AML-193 (cell line): ENCODE results near the gene FUT3.
"Not testable (repeated sequence)": the region's sequence is repeated elsewhere in the genome, so short reads cannot be mapped to it uniquely, and the experiment has no call there.

Experiments used
- DNase-seq, 2 experiments: peaks; one replicate each; lab custom pipeline; 2025; lab: John Stamatoyannopoulos, UW

Gene FUT3

DNA sequence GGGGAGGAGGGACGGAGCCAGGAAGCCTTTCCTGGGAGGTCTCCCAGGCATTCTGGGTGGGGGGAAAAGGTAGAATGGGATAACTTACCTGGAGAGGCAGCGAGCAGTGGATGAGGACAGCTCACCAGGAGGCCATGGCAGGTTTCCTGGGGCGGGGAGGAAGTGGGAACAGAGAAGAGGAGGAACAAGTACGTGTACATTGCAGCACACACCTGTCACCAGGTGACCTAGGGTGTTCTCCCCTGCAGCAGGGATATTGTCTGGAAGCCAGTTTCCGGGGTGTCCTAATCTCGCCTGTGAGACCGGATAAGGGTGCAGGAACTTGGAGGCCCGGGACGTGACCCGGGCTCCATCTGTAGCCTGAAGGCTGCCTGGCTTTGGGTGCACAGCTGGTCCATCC lies at the start of gene FUT3:
TSS of gene FUT3 (minus strand) at position 148 of the 400 bp plus-strand sequence.
- DNase-seq, result no peak

DNA sequence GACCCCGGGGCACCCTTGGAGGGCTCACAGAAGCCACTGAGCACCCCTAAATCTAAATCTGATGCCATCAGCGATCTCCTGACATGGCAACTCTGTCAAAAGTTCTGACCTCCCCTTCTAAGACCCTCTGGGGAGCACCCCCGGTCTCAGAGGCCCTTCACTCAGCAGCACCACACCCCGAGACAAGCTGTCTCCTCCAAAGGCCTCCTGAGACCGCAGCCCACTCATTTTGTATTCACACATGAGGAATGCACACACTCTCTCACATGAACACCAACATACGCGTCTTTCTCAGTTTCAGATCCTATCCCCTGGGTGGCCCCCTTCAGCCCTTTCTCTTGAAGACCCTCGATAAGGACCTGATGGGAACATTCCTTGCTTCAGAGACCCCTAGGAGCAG lies 49.7 kb upstream of the FUT3 start:
- DNase-seq, result no peak

DNA sequence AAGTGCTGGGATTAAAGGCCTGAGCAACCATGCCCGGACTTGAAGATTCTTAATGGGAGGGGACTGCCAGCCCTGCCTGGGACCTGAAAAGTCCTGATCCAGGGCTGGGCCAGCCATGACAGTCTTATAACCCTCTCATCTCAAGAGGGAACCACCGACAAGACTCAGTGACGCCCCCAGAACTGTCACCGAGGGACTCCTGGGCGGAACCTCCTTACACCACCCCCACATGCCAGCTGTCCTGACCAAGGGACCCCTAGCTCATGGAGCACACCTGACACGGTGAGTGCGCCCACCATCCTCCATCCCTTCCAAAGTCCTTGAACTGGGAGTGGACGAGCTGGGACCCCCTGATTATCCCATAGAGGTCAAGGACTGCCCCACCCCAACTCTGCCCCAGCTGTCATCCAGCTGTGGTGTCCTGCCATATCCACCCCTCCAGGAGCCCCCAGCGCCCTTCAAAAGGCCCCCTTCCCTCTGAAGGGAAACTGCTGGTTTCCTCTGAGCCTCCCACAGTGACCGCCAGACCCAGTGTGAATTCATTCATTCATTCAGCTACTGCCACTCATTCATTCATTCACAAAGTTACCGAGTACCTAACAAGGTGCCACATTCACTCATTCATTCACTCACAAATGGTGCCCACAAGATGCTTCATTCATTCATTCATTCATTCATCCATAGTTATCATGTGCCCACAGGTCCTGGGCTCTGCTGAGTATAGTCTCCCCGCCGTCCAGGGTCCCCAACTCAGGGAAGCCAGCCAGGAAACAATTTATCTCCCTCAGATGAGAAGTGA lies 48.7 kb upstream of the FUT3 start:
- no peak for DNase-seq

DNA sequence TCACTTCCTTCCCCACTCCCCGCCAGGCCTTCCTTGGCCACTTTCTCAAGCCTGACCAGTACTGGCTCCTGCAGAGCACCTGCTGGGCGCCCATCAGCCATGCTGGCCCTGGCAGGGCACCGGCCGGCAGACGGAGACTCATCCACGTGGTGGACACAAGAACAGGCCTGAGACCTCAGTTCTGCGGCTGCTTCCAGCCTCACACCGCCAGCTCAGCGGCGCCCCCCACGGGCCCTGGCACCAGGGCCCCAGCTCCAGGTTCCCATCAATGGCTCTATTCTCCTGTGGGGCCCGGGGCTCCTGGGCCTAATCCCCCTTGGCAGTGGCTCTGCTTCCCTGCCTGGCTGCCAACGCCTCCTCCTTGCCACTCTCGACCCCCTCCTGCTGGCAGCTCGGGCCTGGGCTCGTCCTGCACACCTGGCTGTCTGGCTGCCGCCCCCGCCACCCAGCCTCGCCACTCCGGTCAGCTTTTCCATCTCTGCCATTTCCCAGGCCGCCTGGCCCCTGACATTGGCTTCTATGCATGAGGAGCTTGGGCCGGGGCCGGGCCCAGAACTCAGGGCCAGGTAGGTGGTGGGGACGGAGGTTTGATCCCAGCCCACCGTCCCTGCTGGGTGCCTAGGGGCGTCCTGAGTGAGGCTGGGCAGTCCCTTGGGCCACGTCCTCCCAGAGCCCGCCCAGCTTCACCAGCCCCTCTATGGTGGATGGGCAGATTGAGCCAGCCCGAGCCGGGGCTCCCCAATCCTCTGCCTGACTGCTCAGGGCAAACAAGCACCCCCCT lies 46.1 kb upstream of the FUT3 start:
- no peak for DNase-seq

DNA sequence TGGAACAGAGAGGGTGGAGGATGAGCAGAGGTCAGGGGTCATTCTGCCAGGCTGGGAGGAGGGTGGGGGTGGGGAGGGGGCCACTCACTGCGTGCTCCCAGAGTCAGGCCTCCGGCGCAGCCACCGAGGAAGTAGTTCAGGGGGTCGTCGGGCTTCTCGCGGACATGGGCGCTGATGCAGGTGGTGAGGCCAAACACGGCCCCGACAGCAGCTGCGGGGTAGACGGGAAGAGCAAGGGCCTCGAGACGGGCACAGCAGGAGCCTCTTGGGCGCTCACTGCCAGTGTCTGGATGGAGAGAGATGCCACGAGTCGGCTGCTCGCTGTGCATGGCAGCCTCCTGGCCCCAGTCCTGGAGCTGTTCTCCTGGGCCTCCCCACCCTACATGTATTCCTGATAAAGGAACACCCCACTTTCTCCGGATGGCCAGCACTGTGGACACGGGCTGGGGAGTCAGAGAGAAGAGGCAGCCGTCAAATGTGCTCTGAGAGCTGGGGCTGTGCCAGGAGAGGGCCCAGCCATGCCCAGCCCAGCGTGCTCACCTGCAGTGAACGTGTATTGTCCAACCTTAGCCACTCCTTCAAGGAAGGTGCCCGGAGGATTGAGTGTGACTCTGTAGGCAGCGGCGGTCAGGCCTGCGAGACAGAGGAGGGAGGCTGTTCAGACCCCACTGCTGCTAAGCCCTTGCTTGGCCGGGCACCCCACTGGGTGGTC lies 45.3 kb upstream of the FUT3 start:
- DNase-seq, result no peak

DNA sequence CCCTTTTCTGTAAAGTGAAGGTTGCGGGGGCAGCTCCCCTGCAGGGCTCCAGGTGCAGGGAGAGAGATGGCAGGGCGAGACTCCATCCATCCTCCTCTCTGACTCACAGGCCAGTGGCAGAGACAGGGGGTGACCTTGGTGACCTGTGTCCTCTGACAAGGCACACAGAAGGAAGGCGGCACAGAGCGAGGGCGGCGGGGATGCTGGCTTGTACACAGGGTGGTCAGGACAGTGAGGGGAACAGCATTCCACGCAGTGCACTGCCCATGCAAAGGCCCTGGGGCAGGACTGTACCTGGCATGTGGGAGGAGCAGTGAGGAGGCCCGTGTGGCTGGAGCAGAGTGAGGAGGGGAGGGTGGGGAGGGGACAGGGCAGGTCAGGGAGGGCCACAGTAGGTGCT lies 44.6 kb upstream of the FUT3 start:
- DNase-seq, result no peak

DNA sequence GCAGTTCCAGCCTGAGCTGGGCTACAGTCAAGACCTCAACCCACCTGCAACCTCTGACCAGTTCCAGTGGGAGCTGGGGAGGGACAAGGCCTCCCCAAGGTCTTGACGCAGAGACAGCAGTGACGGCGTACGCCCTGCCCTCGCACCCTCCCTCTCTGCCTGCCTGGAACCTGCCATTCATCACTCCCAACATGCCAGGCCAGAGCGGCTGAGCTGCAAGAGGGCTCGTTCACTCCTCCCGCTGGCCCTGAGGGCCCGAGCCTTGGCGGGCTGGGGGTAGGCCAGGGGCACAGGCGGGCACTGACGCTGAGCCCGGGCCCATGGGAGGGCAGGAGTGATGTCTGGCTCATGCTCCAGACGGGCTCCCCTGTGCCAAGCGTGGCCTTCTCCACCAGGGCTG lies 44.2 kb upstream of the FUT3 start:
- no peak for DNase-seq

DNA sequence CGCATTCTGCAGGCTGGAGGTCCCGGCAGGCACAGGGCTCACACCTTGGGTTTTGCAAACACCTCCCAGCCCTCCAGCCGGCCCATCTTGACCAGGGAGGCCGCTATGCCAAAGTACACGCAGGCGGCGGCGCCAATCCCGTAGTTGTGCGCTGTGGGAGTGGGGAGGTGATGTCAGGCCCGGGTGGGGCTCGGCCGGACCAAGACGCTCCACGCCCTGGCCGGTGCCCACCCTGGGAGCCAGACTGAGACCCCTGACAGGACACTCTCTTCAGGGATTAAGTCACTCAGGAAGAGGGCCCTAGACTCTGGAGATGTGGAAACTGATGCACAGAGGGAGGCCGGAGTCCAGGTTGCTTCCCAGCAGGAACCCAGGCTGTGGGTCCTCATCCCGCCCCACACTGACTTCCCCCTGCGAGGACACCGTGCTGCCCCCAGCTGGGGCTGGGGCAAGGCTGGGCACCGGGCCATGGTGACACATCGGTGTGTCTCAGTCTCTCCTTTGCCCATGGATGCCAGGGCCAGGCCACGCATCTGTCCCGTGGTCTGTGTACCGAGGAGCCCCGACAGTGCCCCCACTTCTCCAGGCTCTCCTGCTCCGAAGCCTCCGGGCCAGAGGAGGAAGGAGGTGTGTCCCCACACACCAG lies 43.6 kb upstream of the FUT3 start:
- DNase-seq, result no peak

DNA sequence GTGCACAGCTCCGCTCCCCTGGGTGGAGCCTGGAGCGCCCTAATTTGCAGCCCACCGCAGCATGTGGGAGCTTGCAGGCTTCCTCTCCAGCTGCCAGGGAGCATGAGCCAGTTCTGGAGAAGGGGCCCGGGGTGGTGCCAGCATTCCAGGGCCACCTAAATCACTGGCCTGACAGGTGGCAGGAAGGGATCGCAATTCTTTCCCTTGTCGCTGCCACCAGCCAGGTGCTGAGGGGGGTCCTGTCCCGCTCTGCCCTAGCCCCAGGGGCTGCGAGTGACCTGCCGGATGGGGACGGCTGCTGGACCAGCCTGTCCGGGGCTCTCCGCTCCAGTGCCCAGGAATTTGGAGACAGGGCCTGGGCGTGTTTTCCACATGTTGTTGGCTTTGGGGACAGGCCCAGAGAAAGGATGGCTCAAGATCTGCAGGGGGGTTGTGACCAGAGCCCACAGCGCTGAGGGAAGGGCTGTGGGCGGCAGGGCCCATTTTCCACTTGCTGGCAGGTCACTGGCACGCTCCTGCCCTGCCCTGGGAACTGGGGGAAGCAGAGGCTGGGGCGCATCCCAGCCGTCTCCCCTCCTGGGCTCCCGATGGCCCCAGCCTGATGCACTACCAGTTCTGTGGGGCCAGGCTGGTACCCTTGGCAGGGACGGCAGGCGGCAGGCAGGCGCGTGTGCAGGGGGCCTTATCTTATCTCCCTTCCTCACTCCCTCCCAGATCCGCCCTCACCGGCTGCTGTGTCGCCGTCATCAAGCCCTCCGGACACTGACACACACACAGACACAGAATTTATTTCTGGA lies 42.9 kb upstream of the FUT3 start:
- DNase-seq, result no peak

DNA sequence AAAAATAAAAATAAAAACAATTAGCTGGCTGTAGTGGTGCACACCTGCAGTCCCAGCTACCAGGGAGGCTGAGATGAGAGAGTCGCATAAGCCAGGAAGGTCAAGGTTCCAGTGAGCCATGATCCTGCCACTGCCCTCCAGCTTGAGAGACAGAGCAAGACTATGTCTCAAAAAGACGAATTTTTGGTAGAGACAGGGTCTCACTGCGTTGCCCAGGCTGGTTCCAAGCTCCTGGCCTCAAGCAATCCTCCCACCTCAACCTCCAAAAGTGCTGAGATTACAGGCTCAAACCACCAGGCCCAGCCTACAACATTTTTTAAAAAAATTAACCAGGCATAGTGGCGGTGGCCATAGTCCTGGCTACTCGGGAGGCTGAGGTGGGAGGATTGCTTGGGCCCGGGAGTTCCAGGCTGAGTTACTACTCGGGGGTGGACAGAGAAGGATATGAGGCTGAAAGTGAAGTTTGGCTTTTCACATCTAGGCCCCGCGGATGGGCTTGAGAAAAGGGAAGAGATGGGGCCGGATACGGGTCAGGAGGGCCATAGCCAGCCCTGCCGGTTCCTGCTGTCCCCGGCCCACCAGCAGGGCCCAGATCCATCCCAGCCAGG lies 42.2 kb upstream of the FUT3 start:
- no peak for DNase-seq

DNA sequence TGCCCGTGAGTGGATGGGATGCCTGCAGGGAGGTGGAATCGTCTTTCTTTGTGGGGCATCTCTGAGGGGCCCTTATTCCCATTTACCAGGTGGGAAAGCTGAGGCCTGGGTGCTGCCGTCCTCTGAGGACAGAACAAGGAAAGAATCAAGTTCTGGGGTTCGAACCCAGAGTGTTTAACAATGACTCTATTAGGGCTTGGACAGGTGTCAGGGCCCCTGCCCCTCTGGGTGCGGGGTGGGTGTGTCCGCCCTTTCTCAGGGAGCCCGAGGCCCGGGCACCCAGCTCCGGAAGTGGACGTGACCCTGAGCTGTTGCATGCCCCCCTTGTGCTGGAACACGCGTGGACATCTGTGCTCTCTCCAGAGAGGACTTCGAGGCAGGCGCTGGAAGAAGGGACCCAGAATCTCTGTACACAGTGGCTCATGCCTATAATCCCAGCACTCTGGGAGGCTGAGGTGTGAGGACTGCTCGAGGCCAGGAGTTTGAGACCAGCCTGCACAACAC lies 41.6 kb upstream of the FUT3 start:
- DNase-seq, result no peak

DNA sequence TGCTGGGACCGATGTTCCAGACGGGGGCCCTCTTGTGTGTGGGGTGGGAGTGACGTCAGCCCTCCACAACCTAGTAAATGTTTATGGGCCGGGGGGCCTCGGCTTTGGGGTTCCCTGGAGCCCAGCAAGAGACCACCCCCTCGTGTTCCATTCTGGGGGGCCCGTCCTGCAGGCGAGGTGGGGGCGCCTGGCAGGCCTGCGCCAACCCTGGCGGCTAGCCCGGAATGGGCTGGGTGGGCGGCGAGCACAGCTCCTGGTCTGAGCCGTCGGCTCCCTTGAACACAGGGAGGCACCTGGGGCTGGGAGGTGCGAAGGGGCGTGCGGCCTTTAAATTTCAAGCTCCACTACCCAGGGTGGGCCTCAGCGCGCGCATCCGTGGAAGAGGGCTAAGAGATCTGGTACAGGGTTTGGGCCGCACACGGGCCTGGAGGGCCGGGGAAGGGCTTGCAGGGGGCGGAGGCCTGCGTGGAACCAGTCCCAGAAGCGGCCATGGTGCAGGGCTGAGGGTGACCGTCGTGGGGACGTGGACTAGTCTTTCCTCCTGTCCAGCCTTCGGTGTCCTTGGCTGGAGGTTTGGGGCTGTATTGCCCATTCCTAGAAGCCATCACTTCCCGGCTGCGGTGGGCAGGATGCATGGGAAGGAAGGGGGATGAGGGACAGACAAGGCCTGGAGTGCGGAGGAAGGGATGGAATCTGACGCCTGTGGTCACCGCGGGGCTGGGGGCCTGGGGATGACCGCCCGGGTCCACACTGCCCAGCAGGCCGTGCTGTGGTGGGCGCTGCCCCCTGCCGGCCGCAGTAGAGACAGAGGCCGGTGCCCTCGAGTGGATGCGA lies 40.9 kb upstream of the FUT3 start:
- peak in 1 of 2 experiments; percentile 11 for DNase-seq

DNA sequence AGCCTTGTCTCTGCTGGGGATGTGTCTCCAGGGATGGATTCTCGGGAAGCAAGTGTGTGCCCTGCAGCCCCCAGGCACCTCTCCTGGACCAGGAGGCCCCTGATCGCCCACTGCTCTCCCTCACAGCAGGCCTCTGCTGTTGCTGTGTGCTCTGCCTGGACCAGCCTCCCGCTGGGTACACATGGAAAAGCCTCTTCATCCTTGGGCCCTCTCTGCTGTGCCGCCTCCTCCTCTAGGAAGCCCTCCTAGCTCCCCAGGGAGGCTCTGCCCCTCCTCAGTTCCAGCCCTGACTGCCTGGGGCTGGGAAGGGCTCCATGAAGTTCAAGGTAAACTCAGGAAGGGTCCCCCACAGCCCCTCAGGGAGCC lies 40.3 kb upstream of the FUT3 start:
- DNase-seq, result no peak

DNA sequence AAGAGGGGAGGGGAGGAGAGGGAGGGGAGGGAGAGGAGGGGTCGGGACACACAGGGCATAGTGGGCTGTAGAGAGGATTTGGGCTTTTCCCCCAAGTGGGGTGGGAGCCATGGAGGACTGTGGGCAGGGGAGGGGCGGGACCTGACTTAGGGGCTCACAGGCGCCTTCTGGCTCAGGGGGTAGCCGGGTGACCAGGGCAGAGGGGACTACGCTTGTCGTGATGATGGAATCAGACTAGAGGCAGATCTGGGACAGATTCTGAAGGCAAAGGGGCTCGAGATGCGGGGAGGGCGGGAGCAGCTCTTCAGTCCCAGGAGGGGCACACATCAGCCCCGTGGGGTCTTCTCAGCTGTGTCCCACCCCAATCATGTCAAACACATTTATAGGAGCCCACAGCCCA lies 38.9 kb upstream of the FUT3 start:
- no peak for DNase-seq

DNA sequence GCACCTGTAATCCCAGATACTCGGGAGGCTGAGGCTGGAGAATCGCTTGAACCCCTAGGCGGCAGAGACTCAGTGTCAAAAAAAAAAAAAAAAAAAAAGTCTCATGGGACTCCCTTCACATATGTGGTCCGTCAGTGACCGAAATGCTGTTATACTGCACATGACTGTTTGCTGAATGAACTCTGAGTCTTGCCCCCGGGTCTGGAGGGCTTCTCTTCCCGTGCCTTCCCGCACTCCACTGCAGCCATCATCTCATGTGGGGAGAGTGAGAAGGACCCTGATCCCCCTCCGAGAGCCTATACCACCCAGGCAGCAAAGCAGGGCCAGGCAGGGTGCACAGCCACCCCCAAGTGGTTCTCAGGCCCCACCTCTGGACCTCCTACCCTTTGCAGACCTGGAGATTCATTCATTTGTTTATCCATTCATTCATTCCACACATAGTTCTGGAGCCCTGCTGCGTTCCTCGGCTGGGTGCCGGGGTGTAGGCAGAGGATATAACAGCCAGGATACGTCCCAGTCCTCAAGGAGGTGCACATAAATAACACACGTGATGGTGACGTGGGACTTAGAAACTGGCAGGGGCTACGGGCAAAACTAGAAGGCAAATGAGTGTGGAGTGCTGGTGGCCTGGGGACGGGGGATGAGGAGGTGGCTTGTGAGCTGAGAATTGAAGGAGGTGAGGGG lies 38.2 kb upstream of the FUT3 start:
- no peak for DNase-seq

DNA sequence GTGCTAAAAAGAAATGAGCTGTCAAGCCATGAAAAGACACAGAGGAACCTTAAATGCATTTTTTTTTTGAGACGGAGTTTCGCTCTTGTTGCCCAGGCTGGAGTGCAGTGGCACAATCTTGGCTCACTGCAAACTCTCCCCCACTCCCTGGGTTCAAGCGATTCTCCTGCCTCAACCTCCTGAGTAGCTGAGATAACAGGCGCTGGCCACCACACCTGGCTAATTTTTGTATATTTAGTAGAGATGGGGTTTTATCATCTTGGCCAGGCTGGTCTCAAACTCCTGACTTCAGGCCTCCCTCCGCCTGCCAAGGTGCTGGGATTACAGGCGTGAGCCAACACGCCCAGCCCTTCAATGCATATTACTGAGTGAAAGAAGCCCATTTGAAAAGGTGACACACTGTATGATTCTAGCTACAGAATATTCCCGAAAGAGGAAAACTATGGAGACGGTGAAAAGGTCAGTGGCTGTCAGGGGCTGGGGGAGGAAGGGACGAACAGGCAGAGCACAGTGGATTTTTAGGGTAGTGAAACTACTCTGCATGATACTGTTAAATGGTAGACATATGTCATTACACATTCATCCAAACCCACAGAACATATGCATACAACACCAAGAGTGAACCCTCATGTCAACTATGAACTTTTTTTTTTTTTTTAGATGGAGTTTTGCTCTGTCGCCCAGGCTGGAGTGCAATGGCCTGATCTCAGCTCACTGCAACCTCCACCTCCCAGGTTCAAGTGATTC lies 33.0 kb upstream of the FUT3 start:
- not testable (repeated sequence) for DNase-seq

DNA sequence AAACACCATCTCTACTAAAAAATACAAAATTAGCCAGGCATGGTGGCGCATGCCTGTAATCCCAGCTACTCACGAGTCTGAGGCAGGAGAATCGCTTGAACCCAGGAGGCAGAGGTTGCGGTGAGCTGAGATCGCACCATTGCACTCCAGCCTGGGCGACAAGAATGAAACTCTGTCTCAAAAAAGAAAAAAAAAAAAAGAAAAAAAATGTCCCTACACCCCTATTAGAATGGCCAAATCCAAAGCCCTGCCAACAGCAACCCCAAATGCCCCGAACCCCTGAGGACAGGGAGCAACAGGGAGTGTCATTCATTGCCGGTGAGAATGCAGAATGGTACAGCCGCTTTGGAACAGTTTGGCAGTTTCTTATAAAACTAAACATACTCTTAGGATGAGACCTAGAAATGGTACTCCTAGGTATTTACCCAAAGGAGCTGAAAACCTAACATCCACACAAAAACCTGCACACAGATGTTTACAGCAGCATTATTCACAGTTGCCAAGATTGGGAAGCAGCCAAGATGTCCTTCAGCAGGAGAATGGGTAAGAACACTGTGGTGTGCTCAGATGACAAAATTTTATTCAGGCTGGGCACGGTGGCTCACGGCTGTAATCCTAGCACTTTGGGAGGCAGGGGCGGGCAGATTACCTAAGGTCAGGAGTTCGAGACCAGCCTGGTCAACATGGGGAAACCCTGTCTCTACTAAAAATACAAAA lies 32.1 kb upstream of the FUT3 start:
- DNase-seq, result not testable (repeated sequence)

DNA sequence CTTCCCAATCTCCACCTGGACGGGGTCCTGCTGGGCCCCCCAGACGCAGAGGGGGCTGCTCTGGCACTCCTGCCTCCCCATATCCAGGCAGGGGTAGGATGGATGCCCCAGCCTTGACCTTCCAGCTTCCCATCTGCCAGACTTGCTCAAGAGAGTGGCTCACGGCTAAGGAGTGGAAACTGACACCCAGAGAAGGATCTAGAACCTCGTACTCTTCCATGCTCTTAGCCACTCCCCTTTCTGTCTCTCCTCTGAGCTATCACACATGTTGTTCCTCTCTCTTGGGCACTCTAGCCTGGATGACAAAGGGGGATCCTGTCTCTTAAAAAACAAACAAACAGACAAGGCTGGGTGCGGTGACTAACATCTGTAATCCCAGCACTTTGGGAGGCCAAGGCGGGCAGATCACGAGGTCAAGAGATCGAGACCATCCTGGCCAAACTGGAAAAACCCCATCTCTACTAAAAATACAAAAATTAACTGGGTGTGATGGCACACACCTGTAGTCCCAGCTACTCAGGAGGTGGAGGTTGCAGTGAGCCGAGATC lies 31.2 kb upstream of the FUT3 start:
- DNase-seq, result no peak
